GM12873 (cell line): ENCODE measurements around the gene PPT2.

Experiments used
- TF ChIP-seq, protein P1 (sequence below): IDR thresholded peaks from 2 replicates; pipeline ENCODE4 v1.5.1; 2012; ENCODE audit warnings: low read depth, mild to moderate bottlenecking, moderate library complexity, low read length, control low read depth; ENCODE audit not compliant: insufficient read depth; ENCODE audit errors: missing control alignments

PPT2 gene

DNA sequence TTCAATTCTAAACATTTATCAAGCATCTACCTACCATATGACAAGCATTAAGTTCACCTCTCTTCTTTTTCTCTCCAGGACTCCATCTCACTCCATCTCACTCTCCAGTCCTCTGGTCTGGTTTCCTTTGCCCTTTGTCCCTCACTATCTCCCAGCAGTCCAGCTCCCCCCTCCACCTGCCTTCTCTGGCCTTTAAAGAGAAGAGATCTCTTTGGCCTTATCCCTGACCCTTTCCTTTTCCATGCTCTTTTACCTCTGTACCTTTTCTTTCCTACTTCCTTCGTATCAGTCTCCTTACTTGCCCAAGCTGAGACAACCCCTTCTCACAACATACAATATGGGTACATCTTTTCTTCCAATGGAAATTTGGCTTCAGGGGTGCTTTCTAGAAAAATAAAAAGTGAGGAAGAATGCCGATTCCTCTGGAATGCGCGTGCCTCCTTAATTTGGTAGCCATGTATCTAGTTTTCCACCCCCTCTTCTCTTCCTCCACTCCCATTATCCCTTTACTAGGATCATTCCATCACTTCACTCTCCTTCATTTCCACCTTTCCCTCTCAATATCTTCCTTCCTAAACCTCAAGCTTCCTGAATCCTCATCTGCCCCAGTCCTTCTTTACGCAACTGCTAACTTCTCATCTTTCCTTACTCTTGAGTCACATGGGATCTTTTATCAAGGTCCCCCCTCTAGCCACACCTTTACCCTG, 22.7 kb downstream of the PPT2 start:
- TF ChIP-seq, protein P1, sequence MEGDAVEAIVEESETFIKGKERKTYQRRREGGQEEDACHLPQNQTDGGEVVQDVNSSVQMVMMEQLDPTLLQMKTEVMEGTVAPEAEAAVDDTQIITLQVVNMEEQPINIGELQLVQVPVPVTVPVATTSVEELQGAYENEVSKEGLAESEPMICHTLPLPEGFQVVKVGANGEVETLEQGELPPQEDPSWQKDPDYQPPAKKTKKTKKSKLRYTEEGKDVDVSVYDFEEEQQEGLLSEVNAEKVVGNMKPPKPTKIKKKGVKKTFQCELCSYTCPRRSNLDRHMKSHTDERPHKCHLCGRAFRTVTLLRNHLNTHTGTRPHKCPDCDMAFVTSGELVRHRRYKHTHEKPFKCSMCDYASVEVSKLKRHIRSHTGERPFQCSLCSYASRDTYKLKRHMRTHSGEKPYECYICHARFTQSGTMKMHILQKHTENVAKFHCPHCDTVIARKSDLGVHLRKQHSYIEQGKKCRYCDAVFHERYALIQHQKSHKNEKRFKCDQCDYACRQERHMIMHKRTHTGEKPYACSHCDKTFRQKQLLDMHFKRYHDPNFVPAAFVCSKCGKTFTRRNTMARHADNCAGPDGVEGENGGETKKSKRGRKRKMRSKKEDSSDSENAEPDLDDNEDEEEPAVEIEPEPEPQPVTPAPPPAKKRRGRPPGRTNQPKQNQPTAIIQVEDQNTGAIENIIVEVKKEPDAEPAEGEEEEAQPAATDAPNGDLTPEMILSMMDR: no peak

DNA sequence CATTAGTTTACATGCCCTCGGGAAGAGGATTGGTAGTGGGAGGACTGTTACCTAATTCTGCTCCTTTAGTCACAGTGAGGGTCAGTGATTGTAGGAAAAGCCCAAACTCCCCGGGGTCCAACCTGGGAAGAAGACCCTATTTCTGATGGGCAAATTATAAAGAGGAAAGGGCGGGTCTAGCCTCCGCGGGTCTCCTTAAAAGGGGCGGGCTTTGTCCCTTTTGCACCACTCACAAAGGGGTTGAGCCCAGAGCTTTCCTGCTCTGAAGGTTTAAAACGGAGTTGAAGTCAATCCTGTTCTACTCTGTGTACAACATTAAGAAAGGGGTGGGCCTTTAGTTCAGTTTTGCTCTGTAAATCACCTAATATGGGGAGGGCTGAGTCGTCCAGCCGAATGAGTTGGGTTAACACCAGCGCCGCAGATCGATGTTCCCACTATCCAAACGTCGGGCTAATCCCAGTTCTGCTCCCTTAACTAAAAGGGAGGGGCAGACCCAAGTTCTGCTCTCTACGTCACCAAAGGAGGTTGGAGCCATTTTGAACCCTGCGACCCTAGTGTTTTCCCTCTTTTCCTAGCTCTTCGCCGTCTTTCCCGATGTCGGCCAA, 23.3 kb downstream of the PPT2 start:
- TF ChIP-seq, protein P1: no peak

DNA sequence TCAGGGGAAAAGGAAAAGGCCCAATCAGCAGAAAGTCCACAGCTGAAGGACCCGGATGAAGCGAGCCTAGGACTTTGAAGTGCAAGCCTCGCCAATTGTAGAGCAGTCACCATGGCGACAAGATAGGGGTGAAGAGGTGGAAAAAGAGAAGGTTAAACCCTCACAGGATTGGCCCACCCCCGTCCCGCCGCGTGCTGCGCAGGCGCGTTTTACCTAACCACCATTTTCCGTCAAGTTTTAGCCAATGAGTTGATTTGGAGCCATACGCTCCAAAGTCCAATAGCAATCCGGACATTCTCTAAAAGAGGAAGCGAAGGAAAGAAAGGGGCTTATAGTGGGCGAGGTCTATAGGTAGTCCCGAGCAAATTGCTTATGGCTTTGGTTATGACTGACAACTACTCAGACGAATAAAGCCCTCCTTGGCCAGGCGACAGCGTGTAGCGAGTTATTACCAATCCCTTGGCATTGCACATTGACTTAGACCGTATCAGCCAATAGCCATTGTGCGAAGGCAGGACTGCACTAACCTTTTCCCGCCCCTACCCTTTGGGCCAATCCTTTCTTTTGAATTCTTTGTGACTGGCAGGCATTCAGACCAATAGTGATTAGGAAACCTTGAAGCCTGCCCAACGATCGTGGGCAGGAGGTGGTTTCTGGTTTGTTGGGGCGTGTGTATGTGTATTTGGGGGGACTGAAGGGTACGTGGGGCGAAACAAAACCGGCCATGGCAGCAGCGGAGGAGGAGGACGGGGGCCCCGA, 24.0 kb downstream of the PPT2 start, which contains the start of gene RNF5:
Gene RNF5 (plus strand): TSS at position 618 of the 759 bp plus-strand sequence. CDS start 107 bp downstream, at position 725.
- TF ChIP-seq, protein P1: no peak

DNA sequence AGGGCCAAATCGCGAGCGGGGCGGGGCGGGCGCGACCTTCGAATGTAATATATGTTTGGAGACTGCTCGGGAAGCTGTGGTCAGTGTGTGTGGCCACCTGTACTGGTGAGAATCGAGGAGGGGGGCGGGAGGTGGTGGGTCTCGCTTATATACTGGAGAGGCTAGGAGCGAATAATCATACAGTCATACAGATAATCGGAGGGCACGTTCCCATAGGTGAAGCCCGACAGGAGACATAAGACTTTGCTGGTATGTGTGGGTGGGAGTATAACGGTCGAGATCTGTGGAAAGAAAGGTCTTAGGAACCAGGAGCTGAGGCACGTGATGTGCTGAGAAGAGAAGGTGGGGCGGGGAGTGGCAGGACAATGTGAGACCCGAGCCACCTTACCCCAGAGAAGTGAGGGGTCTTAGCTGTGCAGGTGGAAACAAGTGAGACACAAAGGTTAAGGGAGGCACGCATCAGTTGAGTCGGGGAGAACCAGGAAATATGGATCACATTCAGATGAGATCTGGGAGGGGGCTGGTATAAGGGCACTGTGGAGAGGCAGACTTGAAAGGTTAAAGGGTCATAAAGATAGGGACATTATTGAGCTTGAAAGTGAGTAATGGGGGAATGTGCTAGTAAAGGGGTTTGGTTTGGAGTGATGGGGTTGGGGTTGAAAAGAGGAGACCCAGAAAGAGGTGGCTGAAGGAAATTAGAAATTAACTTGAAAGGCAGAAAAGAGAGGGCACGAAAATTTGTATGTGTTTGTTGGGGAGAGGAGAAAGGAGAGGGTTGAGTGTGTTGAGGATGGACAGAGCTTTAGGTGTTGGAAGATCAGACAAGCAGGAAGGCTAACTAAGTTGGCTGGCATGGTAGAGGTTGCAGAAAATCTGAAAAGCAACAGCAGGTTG, 24.9 kb downstream of the PPT2 start:
- TF ChIP-seq, protein P1: no peak

DNA sequence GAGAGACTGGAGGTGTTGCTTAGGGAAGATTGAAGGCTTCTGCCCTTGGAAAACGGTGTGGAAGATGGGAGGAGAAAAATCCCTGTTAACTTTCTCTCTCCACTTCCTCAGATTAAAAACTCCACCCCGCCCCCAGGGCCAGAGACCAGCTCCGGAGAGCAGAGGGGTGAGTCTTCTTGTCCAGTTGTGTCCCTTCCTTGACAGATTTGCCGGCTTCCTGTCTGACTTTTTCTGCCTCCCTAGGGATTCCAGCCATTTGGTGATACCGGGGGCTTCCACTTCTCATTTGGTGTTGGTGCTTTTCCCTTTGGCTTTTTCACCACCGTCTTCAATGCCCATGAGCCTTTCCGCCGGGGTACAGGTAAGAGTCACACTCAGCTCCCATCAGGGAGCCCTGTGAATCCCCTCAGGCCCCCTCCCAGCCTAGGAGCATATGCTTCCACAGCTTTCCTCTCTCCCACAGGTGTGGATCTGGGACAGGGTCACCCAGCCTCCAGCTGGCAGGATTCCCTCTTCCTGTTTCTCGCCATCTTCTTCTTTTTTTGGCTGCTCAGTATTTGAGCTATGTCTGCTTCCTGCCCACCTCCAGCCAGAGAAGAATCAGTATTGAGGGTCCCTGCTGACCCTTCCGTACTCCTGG, 25.9 kb downstream of the PPT2 start:
- TF ChIP-seq, protein P1: no peak

DNA sequence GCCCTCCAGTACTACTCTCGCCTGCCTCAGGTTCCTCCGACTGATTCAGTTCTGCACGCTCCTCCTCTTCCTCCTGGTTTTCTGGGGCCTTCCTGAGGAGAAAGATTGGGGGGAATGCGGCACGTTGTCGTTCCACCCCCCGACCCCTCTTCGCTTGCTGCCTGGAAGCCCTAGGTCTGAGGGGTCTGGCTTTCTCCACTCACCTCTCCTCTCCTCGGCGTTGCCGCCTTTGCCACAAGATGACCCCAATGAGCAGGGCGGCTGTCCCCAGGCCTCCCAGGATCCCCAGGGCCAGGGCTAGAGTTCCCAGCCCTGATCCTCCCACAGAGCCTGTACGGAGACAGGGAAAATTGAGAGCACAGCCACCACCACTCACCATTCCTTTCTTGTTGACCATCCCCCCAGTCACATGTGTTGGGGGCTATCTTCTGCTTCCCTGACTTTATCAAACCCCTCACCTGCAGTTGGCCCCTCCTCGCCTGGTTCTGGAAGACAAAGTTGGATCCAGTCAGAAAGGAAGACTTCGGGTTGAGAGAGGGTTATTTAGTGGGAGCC, 27.3 kb downstream of the PPT2 start:
- TF ChIP-seq, protein P1: no peak
